ENCODE data around the gene DUSP6.

- TF ChIP-seq CTCF (IDR thresholded peaks at IDR 0.05) (no peak), POLR2A (IDR thresholded peaks at IDR 0.05) (no peak), POLR2AphosphoS5 (IDR thresholded peaks at IDR 0.05) (no peak)
Observed at GRCh38 chr12:89376202-89376529, 23.9 kb upstream of the DUSP6 start.
